ENCODE measurements around the gene GPR32.

Gene GPR32

GRCh38 chr19:50785329-50785728 is 15.1 kb downstream of the GPR32 start:
- peaks cover 0 to 3% of the 10 kb centered on the region in 2 donors for H3K4me1 ChIP-seq (ENCODE audit: control insufficient read depth in 1 of 2, insufficient read depth in 2 of 2, low read length in 2 of 2)
- H3K4me3 ChIP-seq (ENCODE audit: low read depth in 1 of 2, low read length in 2 of 2): no peak overlapping the region

GRCh38 chr19:50790396-50790795 is 20.1 kb downstream of the GPR32 start, which contains the start of gene ACP4:
TSS of gene ACP4 (plus strand) at chr19:50790415. CDS start at chr19:50790415, 0 bp downstream.
- H3K36me3 ChIP-seq (ENCODE audit: control insufficient read depth in 1 of 2, insufficient read depth in 2 of 2, low read length in 2 of 2): no peaks in the 10 kb centered on the region
- H3K9me3 ChIP-seq (ENCODE audit: control insufficient read depth in 1 of 2, low read length in 2 of 2): no peaks in the 10 kb centered on the region
- no peaks in the 10 kb centered on the region for H3K27me3 ChIP-seq (ENCODE audit: low read depth, low read length)
- H3K4me3 ChIP-seq (ENCODE audit: low read depth in 1 of 2, low read length in 2 of 2): no peak within 1 kb of the TSS
- H3K27ac ChIP-seq (ENCODE audit: low read length): no peak within 1 kb of the TSS
- H3K4me1 ChIP-seq (ENCODE audit: control insufficient read depth in 1 of 2, insufficient read depth in 2 of 2, low read length in 2 of 2): no peaks in the 10 kb centered on the region

More at GRCh38 chr19:50785329-50785728, 15.1 kb downstream of the GPR32 start:
- peaks cover 10% of the 10 kb centered on the region for H3K27me3 ChIP-seq (ENCODE audit: low read depth, low read length)
- no peak overlapping the region for H3K27ac ChIP-seq (ENCODE audit: low read length)
- H3K36me3 ChIP-seq (ENCODE audit: control insufficient read depth in 1 of 2, insufficient read depth in 2 of 2, low read length in 2 of 2): no peaks in the 10 kb centered on the region
- H3K9me3 ChIP-seq (ENCODE audit: control insufficient read depth in 1 of 2, low read length in 2 of 2): no peaks in the 10 kb centered on the region

GRCh38 chr19:50790922-50791467 is 20.7 kb downstream of the GPR32 start:
- H3K36me3 ChIP-seq (ENCODE audit: control insufficient read depth in 1 of 2, insufficient read depth in 2 of 2, low read length in 2 of 2): no peaks in the 10 kb centered on the region
- H3K4me3 ChIP-seq (ENCODE audit: low read depth in 1 of 2, low read length in 2 of 2): no peak overlapping the region
- no peak overlapping the region for H3K27ac ChIP-seq (ENCODE audit: low read length)
- H3K27me3 ChIP-seq (ENCODE audit: low read depth, low read length): no peaks in the 10 kb centered on the region
- no peaks in the 10 kb centered on the region for H3K4me1 ChIP-seq (ENCODE audit: control insufficient read depth in 1 of 2, insufficient read depth in 2 of 2, low read length in 2 of 2)
- H3K9me3 ChIP-seq (ENCODE audit: control insufficient read depth in 1 of 2, low read length in 2 of 2): no peaks in the 10 kb centered on the region

GRCh38 chr19:50791594-50792271 is 21.5 kb downstream of the GPR32 start:
- Histone ChIP-seq H3K4me3 (ENCODE audit: low read depth in 1 of 2, low read length in 2 of 2) (no peak overlapping the region), H3K27ac (ENCODE audit: low read length) (no peak overlapping the region), H3K36me3 (ENCODE audit: control insufficient read depth in 1 of 2, insufficient read depth in 2 of 2, low read length in 2 of 2) (peaks cover 0 to 3% of the 10 kb centered on the region in 2 donors), H3K27me3 (ENCODE audit: low read depth, low read length) (no peaks in the 10 kb centered on the region), H3K4me1 (ENCODE audit: control insufficient read depth in 1 of 2, insufficient read depth in 2 of 2, low read length in 2 of 2) (no peaks in the 10 kb centered on the region), H3K9me3 (ENCODE audit: control insufficient read depth in 1 of 2, low read length in 2 of 2) (no peaks in the 10 kb centered on the region)

GRCh38 chr19:50792272-50793250 is 22.3 kb downstream of the GPR32 start:
- no peaks in the 10 kb centered on the region for H3K4me1 ChIP-seq (ENCODE audit: control insufficient read depth in 1 of 2, insufficient read depth in 2 of 2, low read length in 2 of 2)

GRCh38 chr19:50793558-50794065 is 23.3 kb downstream of the GPR32 start:
- Histone ChIP-seq H3K9me3 (ENCODE audit: control insufficient read depth in 1 of 2, low read length in 2 of 2) (no peaks in the 10 kb centered on the region), H3K4me3 (ENCODE audit: low read depth in 1 of 2, low read length in 2 of 2) (no peak overlapping the region), H3K27me3 (ENCODE audit: low read depth, low read length) (no peaks in the 10 kb centered on the region), H3K4me1 (ENCODE audit: control insufficient read depth in 1 of 2, insufficient read depth in 2 of 2, low read length in 2 of 2) (no peaks in the 10 kb centered on the region), H3K36me3 (ENCODE audit: control insufficient read depth in 1 of 2, insufficient read depth in 2 of 2, low read length in 2 of 2) (peaks cover 7 to 21% of the 10 kb centered on the region in 2 donors), H3K27ac (ENCODE audit: low read length) (no peak overlapping the region)

More at GRCh38 chr19:50792272-50793250, 22.3 kb downstream of the GPR32 start:
- Histone ChIP-seq H3K36me3 (ENCODE audit: control insufficient read depth in 1 of 2, insufficient read depth in 2 of 2, low read length in 2 of 2) (peaks cover 1 to 11% of the 10 kb centered on the region in 2 donors), H3K9me3 (ENCODE audit: control insufficient read depth in 1 of 2, low read length in 2 of 2) (no peaks in the 10 kb centered on the region), H3K27me3 (ENCODE audit: low read depth, low read length) (no peaks in the 10 kb centered on the region), H3K4me3 (ENCODE audit: low read depth in 1 of 2, low read length in 2 of 2) (no peak overlapping the region), H3K27ac (ENCODE audit: low read length) (no peak overlapping the region)

- no peak overlapping the region for H3K4me3 ChIP-seq (ENCODE audit: low read depth in 1 of 2, low read length in 2 of 2)
- no peaks in the 10 kb centered on the region for H3K4me1 ChIP-seq (ENCODE audit: control insufficient read depth in 1 of 2, insufficient read depth in 2 of 2, low read length in 2 of 2)
- H3K27ac ChIP-seq (ENCODE audit: low read length): no peak overlapping the region
- H3K27me3 ChIP-seq (ENCODE audit: low read depth, low read length): no peaks in the 10 kb centered on the region
- H3K9me3 ChIP-seq (ENCODE audit: control insufficient read depth in 1 of 2, low read length in 2 of 2): no peaks in the 10 kb centered on the region
- H3K36me3 ChIP-seq (ENCODE audit: control insufficient read depth in 1 of 2, insufficient read depth in 2 of 2, low read length in 2 of 2): peaks cover 9 to 26% of the 10 kb centered on the region in 2 donors
Measured at GRCh38 chr19:50794074-50794875, 24.0 kb downstream of the GPR32 start.

GRCh38 chr19:50794876-50795663 is 24.8 kb downstream of the GPR32 start:
- H3K4me1 ChIP-seq (ENCODE audit: control insufficient read depth in 1 of 2, insufficient read depth in 2 of 2, low read length in 2 of 2): no peaks in the 10 kb centered on the region
- H3K27me3 ChIP-seq (ENCODE audit: low read depth, low read length): no peaks in the 10 kb centered on the region

GRCh38 chr19:50795664-50796073 is 25.4 kb downstream of the GPR32 start:
- Histone ChIP-seq H3K4me3 (ENCODE audit: low read depth in 1 of 2, low read length in 2 of 2) (no peak overlapping the region), H3K4me1 (ENCODE audit: control insufficient read depth in 1 of 2, insufficient read depth in 2 of 2, low read length in 2 of 2) (no peaks in the 10 kb centered on the region), H3K27ac (ENCODE audit: low read length) (no peak overlapping the region), H3K9me3 (ENCODE audit: control insufficient read depth in 1 of 2, low read length in 2 of 2) (no peaks in the 10 kb centered on the region), H3K27me3 (ENCODE audit: low read depth, low read length) (no peaks in the 10 kb centered on the region), H3K36me3 (ENCODE audit: control insufficient read depth in 1 of 2, insufficient read depth in 2 of 2, low read length in 2 of 2) (peaks cover 9 to 36% of the 10 kb centered on the region in 2 donors)

More at GRCh38 chr19:50794876-50795663, 24.8 kb downstream of the GPR32 start:
- no peak overlapping the region for H3K27ac ChIP-seq (ENCODE audit: low read length)
- no peak overlapping the region for H3K4me3 ChIP-seq (ENCODE audit: low read depth in 1 of 2, low read length in 2 of 2)
- no peaks in the 10 kb centered on the region for H3K9me3 ChIP-seq (ENCODE audit: control insufficient read depth in 1 of 2, low read length in 2 of 2)
- peaks cover 9 to 34% of the 10 kb centered on the region in 2 donors for H3K36me3 ChIP-seq (ENCODE audit: control insufficient read depth in 1 of 2, insufficient read depth in 2 of 2, low read length in 2 of 2)

- H3K4me3 ChIP-seq (ENCODE audit: low read depth in 1 of 2, low read length in 2 of 2): no peak overlapping the region
- no peaks in the 10 kb centered on the region for H3K27me3 ChIP-seq (ENCODE audit: low read depth, low read length)
- peaks cover 9 to 41% of the 10 kb centered on the region in 2 donors for H3K36me3 ChIP-seq (ENCODE audit: control insufficient read depth in 1 of 2, insufficient read depth in 2 of 2, low read length in 2 of 2)
- no peak overlapping the region for H3K27ac ChIP-seq (ENCODE audit: low read length)
- H3K9me3 ChIP-seq (ENCODE audit: control insufficient read depth in 1 of 2, low read length in 2 of 2): no peaks in the 10 kb centered on the region
- H3K4me1 ChIP-seq (ENCODE audit: control insufficient read depth in 1 of 2, insufficient read depth in 2 of 2, low read length in 2 of 2): no peaks in the 10 kb centered on the region
Measured at GRCh38 chr19:50796128-50796633, 25.9 kb downstream of the GPR32 start.

Measured in muscle layer of duodenum (tissue), 2 donors.